ENCODE measurements around the gene TSHZ3.

The TSHZ3 gene

GRCh38 chr19:31372246-31372781 lies 23.1 kb upstream of the TSHZ3 start:
- no peaks in the 10 kb centered on the region for H3K36me3 ChIP-seq (replicated peaks; ENCODE audit: low read depth, low read length)
- no peaks in the 10 kb centered on the region for H3K27me3 ChIP-seq (ENCODE audit: low read depth, low read length)
- H3K4me3 ChIP-seq (ENCODE audit: low read length) = no peak overlapping the region
- H3K9me3 ChIP-seq (ENCODE audit: insufficient read depth, low read length) = no peaks in the 10 kb centered on the region
- H4K20me1 ChIP-seq (ENCODE audit: insufficient read depth, low read length) = no peaks in the 10 kb centered on the region
- no peaks in the 10 kb centered on the region for H3K79me2 ChIP-seq (ENCODE audit: low read length)
- H3K9ac ChIP-seq (ENCODE audit: low read length) = no peak overlapping the region
- H3K4me1 ChIP-seq (ENCODE audit: low read length) = no peaks in the 10 kb centered on the region
- no peak overlapping the region for H2AFZ ChIP-seq (ENCODE audit: low read depth, low read length)
- H3K4me2 ChIP-seq (ENCODE audit: low read length) = no peak overlapping the region
- no peak for TF ChIP-seq CTCF (IDR thresholded peaks at IDR 0.05; ENCODE audit: low read depth, low read length)
- no peak for TF ChIP-seq EZH2phosphoT487 (IDR thresholded peaks at IDR 0.05; ENCODE audit: low read depth)
- H3K27ac ChIP-seq (ENCODE audit: low read length) = no peak overlapping the region

DNA sequence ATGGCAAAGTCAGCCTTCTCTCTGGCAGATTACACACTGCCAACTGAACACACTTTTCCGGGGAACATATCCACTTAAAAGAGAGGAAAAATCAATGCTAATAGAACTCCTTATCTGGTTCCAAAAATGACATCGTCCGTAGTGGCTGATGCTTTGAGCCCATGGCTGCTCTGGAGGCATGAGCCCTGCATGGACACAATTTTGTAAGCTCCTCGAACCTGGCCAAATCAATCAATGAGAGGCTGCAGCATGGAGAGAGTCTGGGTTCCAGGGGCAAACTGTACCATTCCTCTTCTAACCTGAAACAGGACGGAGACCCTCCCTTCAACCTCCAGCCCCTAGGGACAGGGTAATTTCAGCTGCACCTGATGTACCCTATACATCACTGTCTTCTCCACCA lies 21.0 kb upstream of the TSHZ3 start:
- no peak overlapping the region for H3K4me2 ChIP-seq (ENCODE audit: low read length)
- no peaks in the 10 kb centered on the region for H3K4me1 ChIP-seq (ENCODE audit: low read length)
- H3K79me2 ChIP-seq (ENCODE audit: low read length) = no peaks in the 10 kb centered on the region
- no peaks in the 10 kb centered on the region for H3K36me3 ChIP-seq (replicated peaks; ENCODE audit: low read depth, low read length)
- no peaks in the 10 kb centered on the region for H4K20me1 ChIP-seq (ENCODE audit: insufficient read depth, low read length)
- H3K9me3 ChIP-seq (ENCODE audit: insufficient read depth, low read length) = no peaks in the 10 kb centered on the region
- no peaks in the 10 kb centered on the region for H3K27me3 ChIP-seq (ENCODE audit: low read depth, low read length)
- H2AFZ ChIP-seq (ENCODE audit: low read depth, low read length) = no peak overlapping the region
- no peak overlapping the region for H3K4me3 ChIP-seq (ENCODE audit: low read length)
- no peak for TF ChIP-seq CTCF (IDR thresholded peaks at IDR 0.05; ENCODE audit: low read depth, low read length)
- TF ChIP-seq EZH2phosphoT487 (IDR thresholded peaks at IDR 0.05; ENCODE audit: low read depth) = no peak
- no peak overlapping the region for H3K27ac ChIP-seq (ENCODE audit: low read length)
- H3K9ac ChIP-seq (ENCODE audit: low read length) = no peak overlapping the region

DNA sequence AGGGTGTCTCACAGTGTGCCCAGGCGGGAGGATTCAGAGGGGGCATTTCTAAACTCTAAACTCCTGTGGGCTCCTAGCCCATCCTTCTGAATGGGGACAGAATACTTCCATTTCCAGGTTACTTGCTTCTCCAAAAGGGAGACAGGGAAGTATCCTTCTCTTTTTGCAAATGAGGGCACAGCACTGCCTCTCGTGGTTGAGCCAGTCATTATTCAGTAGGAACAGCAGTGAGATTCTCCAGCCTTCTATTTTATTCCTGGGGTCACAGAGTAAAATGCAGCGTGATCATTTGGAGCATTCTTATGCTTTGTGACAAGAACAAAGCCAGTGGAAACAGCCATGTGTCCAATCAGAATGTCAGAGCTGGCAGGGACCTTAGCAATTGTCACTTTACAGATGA lies 15.7 kb upstream of the TSHZ3 start:
- Histone ChIP-seq H3K4me3 (ENCODE audit: low read length) (no peak overlapping the region), H3K9me3 (ENCODE audit: insufficient read depth, low read length) (no peaks in the 10 kb centered on the region), H3K27me3 (ENCODE audit: low read depth, low read length) (no peaks in the 10 kb centered on the region), H4K20me1 (ENCODE audit: insufficient read depth, low read length) (no peaks in the 10 kb centered on the region), H2AFZ (ENCODE audit: low read depth, low read length) (no peak overlapping the region), H3K4me1 (ENCODE audit: low read length) (no peaks in the 10 kb centered on the region), H3K27ac (ENCODE audit: low read length) (no peak overlapping the region), H3K9ac (ENCODE audit: low read length) (no peak overlapping the region), H3K4me2 (ENCODE audit: low read length) (no peak overlapping the region), H3K36me3 (replicated peaks; ENCODE audit: low read depth, low read length) (no peaks in the 10 kb centered on the region), H3K79me2 (ENCODE audit: low read length) (no peaks in the 10 kb centered on the region)
- no peak for TF ChIP-seq CTCF (IDR thresholded peaks at IDR 0.05; ENCODE audit: low read depth, low read length)
- TF ChIP-seq EZH2phosphoT487 (IDR thresholded peaks at IDR 0.05; ENCODE audit: low read depth) = no peak

- Histone ChIP-seq H2AFZ (ENCODE audit: low read depth, low read length) (no peak overlapping the region), H3K9ac (ENCODE audit: low read length) (no peak overlapping the region), H3K27ac (ENCODE audit: low read length) (no peak overlapping the region), H3K36me3 (replicated peaks; ENCODE audit: low read depth, low read length) (no peaks in the 10 kb centered on the region), H3K4me1 (ENCODE audit: low read length) (no peaks in the 10 kb centered on the region), H4K20me1 (ENCODE audit: insufficient read depth, low read length) (no peaks in the 10 kb centered on the region), H3K27me3 (ENCODE audit: low read depth, low read length) (no peaks in the 10 kb centered on the region), H3K4me2 (ENCODE audit: low read length) (no peak overlapping the region), H3K9me3 (ENCODE audit: insufficient read depth, low read length) (no peaks in the 10 kb centered on the region), H3K4me3 (ENCODE audit: low read length) (no peak overlapping the region), H3K79me2 (ENCODE audit: low read length) (no peaks in the 10 kb centered on the region)
- TF ChIP-seq EZH2phosphoT487 (IDR thresholded peaks at IDR 0.05; ENCODE audit: low read depth) (no peak), CTCF (IDR thresholded peaks at IDR 0.05; ENCODE audit: low read depth, low read length) (no peak)
Measured at GRCh38 chr19:31361728-31362127, 12.5 kb upstream of the TSHZ3 start.

Measured in OCI-LY3 (cell line).